ENCODE data around the gene AKAP17A.

AKAP17A gene

DNA sequence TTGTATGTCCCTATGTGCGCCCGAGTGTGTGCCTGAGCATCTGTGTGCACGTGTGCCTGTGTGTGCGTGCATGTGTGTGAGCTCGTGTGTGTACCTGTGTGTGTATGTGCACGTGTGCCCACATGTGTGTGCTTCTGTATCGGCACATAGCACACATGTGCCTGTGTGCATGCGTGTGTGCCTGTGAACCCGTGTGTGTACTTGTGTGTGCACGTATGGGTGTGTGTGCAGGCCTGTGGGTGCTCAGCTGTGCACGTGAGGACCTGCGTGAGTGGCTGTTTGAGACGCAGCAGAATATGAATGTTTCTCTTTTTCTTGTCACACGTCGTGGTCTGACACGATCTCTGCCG lies 4.3 kb downstream of the AKAP17A start:
- TF ChIP-seq POLR2AphosphoS5 (IDR thresholded peaks at IDR 0.05; ENCODE audit: low read depth, low read length) = no peak
- TF ChIP-seq FOXP2 (optimal IDR thresholded peaks at IDR 0.05; ENCODE audit: borderline replicate concordance, extremely low read depth, extremely low read length, insufficient read depth) = no peak
- TF ChIP-seq, protein P1, sequence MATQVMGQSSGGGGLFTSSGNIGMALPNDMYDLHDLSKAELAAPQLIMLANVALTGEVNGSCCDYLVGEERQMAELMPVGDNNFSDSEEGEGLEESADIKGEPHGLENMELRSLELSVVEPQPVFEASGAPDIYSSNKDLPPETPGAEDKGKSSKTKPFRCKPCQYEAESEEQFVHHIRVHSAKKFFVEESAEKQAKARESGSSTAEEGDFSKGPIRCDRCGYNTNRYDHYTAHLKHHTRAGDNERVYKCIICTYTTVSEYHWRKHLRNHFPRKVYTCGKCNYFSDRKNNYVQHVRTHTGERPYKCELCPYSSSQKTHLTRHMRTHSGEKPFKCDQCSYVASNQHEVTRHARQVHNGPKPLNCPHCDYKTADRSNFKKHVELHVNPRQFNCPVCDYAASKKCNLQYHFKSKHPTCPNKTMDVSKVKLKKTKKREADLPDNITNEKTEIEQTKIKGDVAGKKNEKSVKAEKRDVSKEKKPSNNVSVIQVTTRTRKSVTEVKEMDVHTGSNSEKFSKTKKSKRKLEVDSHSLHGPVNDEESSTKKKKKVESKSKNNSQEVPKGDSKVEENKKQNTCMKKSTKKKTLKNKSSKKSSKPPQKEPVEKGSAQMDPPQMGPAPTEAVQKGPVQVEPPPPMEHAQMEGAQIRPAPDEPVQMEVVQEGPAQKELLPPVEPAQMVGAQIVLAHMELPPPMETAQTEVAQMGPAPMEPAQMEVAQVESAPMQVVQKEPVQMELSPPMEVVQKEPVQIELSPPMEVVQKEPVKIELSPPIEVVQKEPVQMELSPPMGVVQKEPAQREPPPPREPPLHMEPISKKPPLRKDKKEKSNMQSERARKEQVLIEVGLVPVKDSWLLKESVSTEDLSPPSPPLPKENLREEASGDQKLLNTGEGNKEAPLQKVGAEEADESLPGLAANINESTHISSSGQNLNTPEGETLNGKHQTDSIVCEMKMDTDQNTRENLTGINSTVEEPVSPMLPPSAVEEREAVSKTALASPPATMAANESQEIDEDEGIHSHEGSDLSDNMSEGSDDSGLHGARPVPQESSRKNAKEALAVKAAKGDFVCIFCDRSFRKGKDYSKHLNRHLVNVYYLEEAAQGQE (IDR thresholded peaks at IDR 0.05; ENCODE audit: insufficient read depth in 1 of 2, low read depth in 2 of 2, low read length in 2 of 2) = no peak

- TF ChIP-seq, protein P1 (IDR thresholded peaks at IDR 0.05; ENCODE audit: insufficient read depth in 1 of 2, low read depth in 2 of 2, low read length in 2 of 2) = no peak
- no peak for TF ChIP-seq TAF1 (IDR thresholded peaks at IDR 0.05; ENCODE audit: borderline replicate concordance, insufficient read depth, low read length)
- no peak for TF ChIP-seq POLR2AphosphoS5 (IDR thresholded peaks at IDR 0.05; ENCODE audit: low read depth, low read length)
- no peak for TF ChIP-seq FOXP2 (optimal IDR thresholded peaks at IDR 0.05; ENCODE audit: borderline replicate concordance, extremely low read depth, extremely low read length, insufficient read depth)
- TF ChIP-seq SIN3A (IDR thresholded peaks at IDR 0.05; ENCODE audit: borderline replicate concordance, insufficient read depth, low read length) = no peak
These were observed 5.4 kb downstream of the AKAP17A start for GRCh38 chrX:1596676-1597344.

GRCh38 chrX:1597345-1598020 lies 6.1 kb downstream of the AKAP17A start:
- TF ChIP-seq, protein P1 (IDR thresholded peaks at IDR 0.05; ENCODE audit: insufficient read depth in 1 of 2, low read depth in 2 of 2, low read length in 2 of 2) = no peak
- TF ChIP-seq TAF1 (IDR thresholded peaks at IDR 0.05; ENCODE audit: borderline replicate concordance, insufficient read depth, low read length) = no peak
- TF ChIP-seq FOXP2 (optimal IDR thresholded peaks at IDR 0.05; ENCODE audit: borderline replicate concordance, extremely low read depth, extremely low read length, insufficient read depth) = no peak
- TF ChIP-seq POLR2AphosphoS5 (IDR thresholded peaks at IDR 0.05; ENCODE audit: low read depth, low read length) = no peak
- TF ChIP-seq SIN3A (IDR thresholded peaks at IDR 0.05; ENCODE audit: borderline replicate concordance, insufficient read depth, low read length) = no peak

DNA sequence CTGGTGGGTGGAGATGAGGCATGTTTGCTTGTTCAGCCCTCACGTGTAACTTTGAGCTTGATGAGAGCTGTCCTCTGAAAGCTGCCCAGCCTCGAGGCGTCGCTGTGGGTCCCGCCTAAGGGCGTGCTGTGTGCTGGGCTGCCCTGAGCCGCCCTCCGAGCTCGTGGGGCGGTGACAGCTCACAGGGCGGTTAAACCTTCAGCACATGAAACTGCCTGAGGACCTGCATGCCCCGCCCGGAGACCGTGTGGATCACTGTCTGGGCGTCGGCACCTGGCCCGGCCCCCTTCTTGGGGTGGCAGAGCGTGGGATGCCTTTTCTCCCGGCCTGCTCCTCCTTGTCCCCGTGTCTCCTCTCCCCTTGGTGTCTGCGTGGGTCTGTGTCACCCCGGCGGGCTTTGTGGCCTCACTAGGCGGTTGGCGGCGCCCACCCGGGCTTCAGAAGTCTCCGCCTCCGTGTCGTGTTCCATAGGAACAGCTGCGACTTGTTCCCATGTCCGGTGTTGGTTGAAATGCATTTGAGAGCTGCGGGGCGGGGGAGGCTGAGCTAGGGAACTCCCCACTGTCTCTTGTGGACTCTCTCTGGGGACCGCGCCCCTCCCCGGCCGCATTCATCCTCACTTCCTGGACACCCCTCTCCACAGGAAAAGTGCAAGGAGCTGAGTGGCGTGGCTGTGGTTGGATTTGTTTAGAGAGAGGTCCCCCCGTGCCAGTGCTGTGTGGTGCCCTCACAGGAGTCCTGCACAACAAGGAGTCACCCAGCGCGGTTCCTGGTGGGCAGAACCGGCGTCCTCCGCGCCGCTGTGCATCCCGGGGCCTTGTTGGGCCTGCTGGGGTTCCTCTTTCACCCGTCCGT lies 6.8 kb downstream of the AKAP17A start:
- no peak for TF ChIP-seq SIN3A (IDR thresholded peaks at IDR 0.05; ENCODE audit: borderline replicate concordance, insufficient read depth, low read length)
- no peak for TF ChIP-seq TAF1 (IDR thresholded peaks at IDR 0.05; ENCODE audit: borderline replicate concordance, insufficient read depth, low read length)
- no peak for TF ChIP-seq POLR2AphosphoS5 (IDR thresholded peaks at IDR 0.05; ENCODE audit: low read depth, low read length)
- TF ChIP-seq, protein P1 (IDR thresholded peaks at IDR 0.05; ENCODE audit: insufficient read depth in 1 of 2, low read depth in 2 of 2, low read length in 2 of 2) = no peak
- no peak for TF ChIP-seq FOXP2 (optimal IDR thresholded peaks at IDR 0.05; ENCODE audit: borderline replicate concordance, extremely low read depth, extremely low read length, insufficient read depth)
